ENCODE measurements around the gene PRRT1. TPM values are rescaled to one million over a fixed set of nuclear protein-coding genes. Genes with fewer than 3 reads are reported as not detected.

Gene PRRT1
- total and polyA plus RNA-seq, 2 of the 4 experiments (the other 2 are of a cell fraction), result 0.99 TPM; not detected in 1

GRCh38 chr6:32190054-32190851 is 38.5 kb upstream of the PRRT1 start, which contains the start of gene PBX2:
TSS of gene PBX2 (minus strand) at chr6:32190202. CDS start at chr6:32189915, 287 bp downstream.
- peak within 1 kb of the TSS; percentile 99 for H3K27ac ChIP-seq (ENCODE audit: insufficient read depth, low read length)
- H2AK9ac ChIP-seq (replicated peaks; ENCODE audit: low read depth, low read length, poor library complexity), result peak within 1 kb of the TSS; percentile 100
- H3K4me3 ChIP-seq (ENCODE audit: insufficient read depth, low read depth, low read length), result peak within 1 kb of the TSS; percentile 75
- CTCF ChIA-PET, result no interaction called here
- dilution Hi-C loops (cut with HindIII; ENCODE audit: low sequenced_read_pairs, unreplicated experiment) (no loop called here), in situ Hi-C loops (cut with MboI; ENCODE audit: low sequenced_read_pairs) (loop anchor here (5.0 to 25.0 kb wide), 2 partner anchors 73 to 772 kb away; partner anchors contain the start of genes BRD2 and HLA-DMA), intact Hi-C loops (cut with micrococcal nuclease) (no loop called here)
- H3K4me2 ChIP-seq (ENCODE audit: low read depth, low read length), result peak within 1 kb of the TSS; percentile 89
- WGBS, 2 experiments (ENCODE audit: extremely low coverage in 2 of 2, insufficient read length in 1 of 2), result no CpG with 5 or more reads among the region's 23 CpGs
- H3K18ac ChIP-seq (ENCODE audit: low read depth, low read length), result peak within 1 kb of the TSS; percentile 93
- peak within 1 kb of the TSS; percentile 99 for H3K14ac ChIP-seq (replicated peaks; ENCODE audit: low read depth, low read length)
- peak within 1 kb of the TSS; percentile 99 for H2AK5ac ChIP-seq (ENCODE audit: low read depth, low read length)
- H4K91ac ChIP-seq (ENCODE audit: insufficient read depth, low read depth, low read length), result peak within 1 kb of the TSS; percentile 96
- no peaks in the 10 kb centered on the region for H3K27me3 ChIP-seq (ENCODE audit: control insufficient read depth, insufficient read depth, low read length)
- no TSS peak for BruUV-seq (replicated peaks)
- H4K5ac ChIP-seq (ENCODE audit: low read depth, low read length), result peak within 1 kb of the TSS; percentile 95
- no peaks in the 10 kb centered on the region for H4K20me1 ChIP-seq (ENCODE audit: insufficient read depth, low read length)
- DNase-seq (peak; percentile 89), ATAC-seq (ENCODE audit: low read depth) (peak; percentile 79)
- H3K4ac ChIP-seq (ENCODE audit: low read depth, low read length), result peak within 1 kb of the TSS; percentile 97
- TF ChIP-seq MXI1 (IDR thresholded peaks at IDR 0.05; ENCODE audit: borderline replicate concordance, low read depth, low read length) (no peak), MAZ (IDR thresholded peaks at IDR 0.05; ENCODE audit: borderline replicate concordance, low read depth, low read length) (peak; percentile 93), POLR2A (IDR thresholded peaks at IDR 0.05; ENCODE audit: low read depth, low read length) (0 out of 2 replicates have a peak, but pooled peaks have one; percentile 23)
- H3K36me3 ChIP-seq (ENCODE audit: control insufficient read depth, insufficient read depth, low read length), result peaks cover 18% of the 10 kb centered on the region
- peak within 1 kb of the TSS; percentile 98 for H3K56ac ChIP-seq (ENCODE audit: extremely low read depth, insufficient read depth, low read length)
- H2BK20ac ChIP-seq (ENCODE audit: low read depth, low read length), result peak within 1 kb of the TSS; percentile 58
- peaks cover 21 to 64% of the 10 kb centered on the region in 2 experiments; a peak in 3 of 4 replicates for H3K79me1 ChIP-seq (ENCODE audit: low read depth in 1 of 2, low read length in 2 of 2)
- POLR2A ChIA-PET (ENCODE audit: unreplicated experiment), result interaction anchor here (0.5 to 0.8 kb wide), 3 partner anchors 13 to 703 kb away, joined by 3 to 5 read pairs (median 3); no protein-coding TSS in a partner anchor
- peak within 1 kb of the TSS; percentile 85; the same call in 1 of the 3 replicates for H2BK15ac ChIP-seq (ENCODE audit: low read depth, low read length)
- peaks cover 18% of the 10 kb centered on the region for H3K9me1 ChIP-seq (ENCODE audit: insufficient read depth, low read length)
- H3K4me1 ChIP-seq (ENCODE audit: control insufficient read depth, insufficient read depth, low read length), result peaks cover 12% of the 10 kb centered on the region
- peak within 1 kb of the TSS; percentile 99 for H3K9ac ChIP-seq (ENCODE audit: low read depth, low read length)
- H2AFZ ChIP-seq (replicated peaks; ENCODE audit: low read length, poor library complexity), result peak within 1 kb of the TSS; percentile 95
- H2BK5ac ChIP-seq (ENCODE audit: low read depth, low read length, poor library complexity, severe bottlenecking), result peak within 1 kb of the TSS; percentile 83
- H2BK120ac ChIP-seq (ENCODE audit: low read depth, low read length), result peak within 1 kb of the TSS; percentile 72
- peak within 1 kb of the TSS; percentile 99 for H3K23ac ChIP-seq (ENCODE audit: low read depth, low read length)
- peak within 1 kb of the TSS; percentile 92 to 97 for H4K8ac ChIP-seq (ENCODE audit: low read depth in 2 of 2, low read length in 2 of 2)
- no peaks in the 10 kb centered on the region for H3K9me3 ChIP-seq (ENCODE audit: control insufficient read depth, insufficient read depth, low read length)

Data from IMR-90 (cell line).